NCI-H526 treated with DMSO at 0.1 percent for 48 hours (cell line): Measurements from ENCODE around the gene ZNF598.

Experiments
- DNase-seq: peaks from one replicate; lab custom pipeline; 2025; lab: John Stamatoyannopoulos, UW

The ZNF598 gene

GRCh38 chr16:2006317-2006716, 3.3 kb downstream of the ZNF598 start:
- no peak for DNase-seq

GRCh38 chr16:2005646-2006045, 4.0 kb downstream of the ZNF598 start:
- DNase-seq = no peak

GRCh38 chr16:2004795-2005517, 4.7 kb downstream of the ZNF598 start:
- DNase-seq = no peak

GRCh38 chr16:2003827-2004641, 5.6 kb downstream of the ZNF598 start:
- DNase-seq = peak; percentile 59

- DNase-seq = no peak
Observed at GRCh38 chr16:2003231-2003826, 6.3 kb downstream of the ZNF598 start.

GRCh38 chr16:2002406-2003230, 7.0 kb downstream of the ZNF598 start:
- DNase-seq = no peak

- no peak for DNase-seq
Observed at GRCh38 chr16:2001456-2002355, 7.9 kb downstream of the ZNF598 start.

GRCh38 chr16:2001035-2001434, 8.6 kb downstream of the ZNF598 start:
- no peak for DNase-seq

- DNase-seq = no peak
Observed at GRCh38 chr16:1999866-2000514, 9.6 kb downstream of the ZNF598 start.

- no peak for DNase-seq
Observed at GRCh38 chr16:1998852-1999801, 10.5 kb downstream of the ZNF598 start.

GRCh38 chr16:1998360-1998835, 11.2 kb downstream of the ZNF598 start:
- no peak for DNase-seq

- no peak for DNase-seq
Observed at GRCh38 chr16:1997494-1998359, 11.9 kb downstream of the ZNF598 start.

GRCh38 chr16:1993731-1994131, 15.9 kb downstream of the ZNF598 start:
- no peak for DNase-seq

GRCh38 chr16:1992704-1993317, 16.8 kb downstream of the ZNF598 start:
- DNase-seq = no peak

GRCh38 chr16:1991948-1992703, 17.5 kb downstream of the ZNF598 start:
- DNase-seq = peak; percentile 78

- no peak for DNase-seq
Observed at GRCh38 chr16:1991588-1991947, 18.1 kb downstream of the ZNF598 start.

GRCh38 chr16:1991135-1991551, 18.5 kb downstream of the ZNF598 start:
- DNase-seq = peak; percentile 17
